Measurements from ENCODE around the gene SLC5A5. TPM values are rescaled to one million over a fixed set of nuclear protein-coding genes. Genes with fewer than 3 reads are reported as not detected.

The SLC5A5 gene
- total and polyA plus RNA-seq, 2 of the 4 experiments (the other 2 are of a cell fraction), result not detected

GRCh38 chr19:17942181-17942580, 70.4 kb downstream of the SLC5A5 start:
- no TSS peak for BruUV-seq (replicated peaks)

More at GRCh38 chr19:17942181-17942580, 70.4 kb downstream of the SLC5A5 start:
- H3K27ac ChIP-seq (ENCODE audit: insufficient read depth, low read length), result no peak overlapping the region
- no peak overlapping the region for H3K4ac ChIP-seq (ENCODE audit: low read depth, low read length)
- H2AK9ac ChIP-seq (replicated peaks; ENCODE audit: low read depth, low read length, poor library complexity), result peak overlapping the region; percentile 28
- no peak overlapping the region for H3K23ac ChIP-seq (ENCODE audit: low read depth, low read length)
- WGBS, 2 experiments (ENCODE audit: extremely low coverage in 2 of 2, insufficient read length in 1 of 2), result 78% methylated on average over 11 of the region's 17 CpGs; no CpG with 5 or more reads in 1 of the 2 experiments
- H3K27me3 ChIP-seq (ENCODE audit: control insufficient read depth, insufficient read depth, low read length), result no peaks in the 10 kb centered on the region
- no peak overlapping the region for H2BK20ac ChIP-seq (ENCODE audit: low read depth, low read length)
- ChIA-PET CTCF (no interaction called here), POLR2A (ENCODE audit: unreplicated experiment) (no interaction called here)
- no peak overlapping the region for H3K14ac ChIP-seq (replicated peaks; ENCODE audit: low read depth, low read length)
- peaks cover 3% of the 10 kb centered on the region for H3K4me1 ChIP-seq (ENCODE audit: control insufficient read depth, insufficient read depth, low read length)
- H3K56ac ChIP-seq (ENCODE audit: extremely low read depth, insufficient read depth, low read length), result no peak overlapping the region
- no peak overlapping the region for H2BK120ac ChIP-seq (ENCODE audit: low read depth, low read length)
- H3K18ac ChIP-seq (ENCODE audit: low read depth, low read length), result no peak overlapping the region
- H4K91ac ChIP-seq (ENCODE audit: insufficient read depth, low read depth, low read length), result no peak overlapping the region
- H4K5ac ChIP-seq (ENCODE audit: low read depth, low read length), result no peak overlapping the region
- ATAC-seq (ENCODE audit: low read depth), result no peak
- H3K36me3 ChIP-seq (ENCODE audit: control insufficient read depth, insufficient read depth, low read length), result peaks cover 6% of the 10 kb centered on the region; the same call in 1 of the 2 replicates
- no peak overlapping the region for H2BK15ac ChIP-seq (ENCODE audit: low read depth, low read length)
- peaks cover 0 to 4% of the 10 kb centered on the region in 2 experiments; a peak in 1 of 4 replicates for H3K79me1 ChIP-seq (ENCODE audit: low read depth in 1 of 2, low read length in 2 of 2)
- no peak for TF ChIP-seq CHD1 (IDR thresholded peaks at IDR 0.05; ENCODE audit: low read depth, low read length)
- no peak for TF ChIP-seq USF2 (IDR thresholded peaks at IDR 0.05; ENCODE audit: low read depth, low read length)
- H4K8ac ChIP-seq (ENCODE audit: low read depth in 2 of 2, low read length in 2 of 2), result no peak overlapping the region
- dilution Hi-C loops (cut with HindIII; ENCODE audit: low sequenced_read_pairs, unreplicated experiment) (no loop called here), in situ Hi-C loops (cut with MboI; ENCODE audit: low sequenced_read_pairs) (loop anchor here (25.0 kb wide), 1 partner anchor 120 kb away; no protein-coding TSS in a partner anchor), intact Hi-C loops (cut with micrococcal nuclease) (no loop called here)
- H3K9ac ChIP-seq (ENCODE audit: low read depth, low read length), result no peak overlapping the region
- H3K9me1 ChIP-seq (ENCODE audit: insufficient read depth, low read length), result 0 out of 2 replicates have a peak, but pooled peaks cover 3% of the 10 kb centered on the region
- H2BK5ac ChIP-seq (ENCODE audit: low read depth, low read length, poor library complexity, severe bottlenecking), result no peak overlapping the region
- H4K20me1 ChIP-seq (ENCODE audit: insufficient read depth, low read length), result peaks cover 38% of the 10 kb centered on the region
- H3K4me2 ChIP-seq (ENCODE audit: low read depth, low read length), result no peak overlapping the region
- DNase-seq, result no peak
- H2AFZ ChIP-seq (replicated peaks; ENCODE audit: low read length, poor library complexity), result no peak overlapping the region
- H3K9me3 ChIP-seq (ENCODE audit: control insufficient read depth, insufficient read depth, low read length), result no peaks in the 10 kb centered on the region
- H2AK5ac ChIP-seq (ENCODE audit: low read depth, low read length), result no peak overlapping the region
- no peak overlapping the region for H3K4me3 ChIP-seq (ENCODE audit: insufficient read depth, low read depth, low read length)
